NCI-H2171 (cell line): ENCODE measurements around the gene GDF10.

Experiments used
- DNase-seq: peaks from one replicate; lab custom pipeline; 2025; lab: John Stamatoyannopoulos, UW

GDF10 gene

DNA sequence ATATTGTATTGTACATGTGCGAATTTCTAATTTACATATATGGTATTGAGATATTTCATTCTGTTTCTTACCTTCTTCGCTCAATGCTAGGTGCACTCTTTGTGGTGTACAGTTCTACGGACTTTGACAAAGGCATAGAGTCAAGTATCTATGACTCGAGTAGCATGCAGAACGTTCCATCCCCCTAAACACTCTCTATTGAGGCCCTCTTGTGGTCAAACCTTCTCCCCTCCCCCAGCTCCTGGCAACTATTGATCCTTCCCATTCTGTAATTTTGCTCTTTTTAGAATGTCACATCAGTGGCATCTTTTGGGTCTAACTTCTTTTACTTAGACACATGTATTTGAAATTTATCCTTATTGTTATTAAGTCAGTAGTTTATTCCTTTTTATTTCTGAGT lies 30.7 kb upstream of the GDF10 start:
- DNase-seq: no peak

DNA sequence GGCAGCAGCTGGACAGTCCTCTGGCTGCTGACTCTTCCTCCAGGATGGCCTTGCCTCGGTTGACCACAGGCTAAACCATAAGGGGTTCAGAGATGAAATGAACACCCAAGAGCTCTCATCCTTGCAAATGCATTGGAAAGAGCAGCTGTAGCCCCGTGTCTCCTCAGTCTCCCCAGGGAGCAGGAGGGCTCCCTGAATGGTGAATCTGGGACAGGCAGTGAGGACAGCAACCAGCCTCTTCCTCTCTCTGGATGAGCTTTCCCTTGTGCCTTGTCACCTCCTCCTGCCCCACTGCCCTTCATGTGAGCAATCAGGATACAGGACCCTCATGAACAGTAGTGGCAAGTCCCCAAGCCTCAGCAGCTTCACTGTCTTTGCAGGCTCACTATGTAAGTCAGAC lies 23.9 kb upstream of the GDF10 start:
- DNase-seq: no peak

- DNase-seq: no peak
These were observed 23.2 kb upstream of the GDF10 start for GRCh38 chr10:47276576-47277351.

DNA sequence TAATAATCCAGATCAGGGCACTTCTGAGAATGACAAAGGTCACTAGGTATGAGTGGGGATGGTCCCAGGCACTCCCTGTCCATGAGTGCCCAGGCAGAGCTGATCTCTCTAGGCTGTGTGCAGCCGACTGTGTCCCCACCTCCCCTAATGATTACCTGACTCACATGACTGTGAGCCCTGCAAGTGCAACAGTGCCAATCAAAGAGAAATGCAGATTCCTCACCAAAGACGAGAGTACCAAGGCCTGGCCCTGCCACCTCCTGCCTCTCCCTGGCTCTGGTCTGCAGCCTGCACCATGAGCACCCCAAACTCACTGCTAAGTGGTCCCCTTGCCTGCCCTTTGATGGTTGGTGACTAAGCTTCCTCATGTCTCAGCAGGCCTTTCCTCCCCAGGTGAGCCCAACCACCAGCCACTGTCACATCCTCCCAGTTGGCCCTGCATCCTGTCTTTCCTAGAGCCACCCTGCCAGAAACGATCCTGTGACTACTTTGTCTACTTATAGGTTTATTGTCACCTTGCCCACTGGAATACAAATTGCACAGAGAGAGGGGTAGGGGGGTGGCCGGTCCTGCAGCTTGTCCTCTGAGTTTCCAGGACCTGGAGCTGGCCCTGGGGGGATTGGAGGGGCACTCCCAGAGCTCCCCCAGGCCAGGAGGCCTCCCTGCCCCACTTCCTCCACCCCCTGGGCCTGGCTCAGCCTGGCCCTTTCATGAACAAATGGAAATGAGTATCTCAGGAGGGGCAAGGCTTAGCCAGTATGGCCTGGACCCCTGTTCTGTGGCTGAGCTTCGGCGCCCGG lies 22.4 kb upstream of the GDF10 start:
- DNase-seq: no peak

- no peak for DNase-seq
These were observed 21.9 kb upstream of the GDF10 start for GRCh38 chr10:47278152-47278473.

DNA sequence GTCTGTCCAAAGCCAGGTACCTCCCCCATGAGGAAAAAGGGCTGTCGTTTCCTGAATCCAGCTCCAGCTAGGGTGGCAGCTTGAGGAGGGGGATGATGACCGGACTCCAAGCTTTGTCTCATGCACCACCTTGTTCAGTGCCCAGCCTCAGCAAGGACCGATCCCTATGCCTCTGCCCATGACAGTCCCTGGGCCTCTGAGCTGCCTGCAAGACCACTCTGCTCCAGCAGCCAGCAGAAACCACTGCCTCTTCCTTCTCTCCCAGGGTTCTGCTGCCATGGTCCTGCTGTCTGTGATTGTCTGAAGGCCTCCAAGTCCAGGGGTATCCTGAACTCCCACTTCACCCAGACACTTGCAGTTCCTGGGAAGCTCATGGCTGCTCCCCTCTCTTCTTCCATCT lies 21.3 kb upstream of the GDF10 start:
- DNase-seq: no peak

GRCh38 chr10:47279276-47279675 lies 20.7 kb upstream of the GDF10 start:
- no peak for DNase-seq

- DNase-seq: no peak
These were observed 17.9 kb upstream of the GDF10 start for GRCh38 chr10:47282005-47282656.

DNA sequence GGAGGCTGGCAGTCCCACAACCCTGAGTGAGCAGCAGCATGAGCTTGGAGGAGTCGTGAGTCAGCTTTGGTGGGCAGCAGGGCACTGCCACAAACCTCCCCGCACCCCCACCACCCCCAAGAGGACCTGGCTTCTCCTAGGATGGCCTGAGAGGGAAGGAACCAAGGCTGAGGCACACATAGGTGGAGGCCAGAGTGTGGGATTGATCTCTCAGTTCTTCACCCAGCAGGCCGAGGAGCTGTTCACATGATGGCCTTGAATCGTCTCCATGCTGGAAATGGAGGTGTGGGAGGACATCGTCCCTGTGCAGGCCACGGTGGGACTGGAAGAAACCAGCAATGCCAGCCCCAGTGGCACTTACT lies 17.4 kb upstream of the GDF10 start:
- DNase-seq: no peak

DNA sequence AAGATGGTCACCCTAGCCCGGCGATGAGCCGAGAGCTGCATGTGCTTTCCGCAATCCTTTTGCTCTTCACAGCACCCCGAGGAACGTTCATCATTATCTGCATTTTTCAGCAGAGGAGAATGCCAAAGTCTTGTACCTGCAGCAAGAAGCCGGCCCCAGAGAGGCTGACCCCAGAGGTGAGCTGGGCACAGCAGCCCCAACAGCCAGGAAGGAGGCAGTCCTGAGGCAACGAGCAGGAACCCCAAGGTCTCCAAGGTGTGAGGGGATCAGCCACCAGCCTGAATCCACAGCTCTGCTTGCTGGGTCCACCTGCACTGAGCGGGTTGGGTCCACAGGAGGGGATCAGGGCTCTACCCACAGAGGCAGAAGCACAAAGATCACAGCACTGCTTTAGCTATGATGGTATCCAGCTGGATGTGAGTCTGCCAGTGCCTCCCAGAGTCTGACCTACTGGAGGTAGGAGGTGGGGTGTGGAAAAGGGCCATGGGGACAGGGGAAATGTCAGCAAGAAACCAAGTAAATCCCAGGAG lies 16.8 kb upstream of the GDF10 start:
- no peak for DNase-seq

GRCh38 chr10:47283848-47284247 lies 16.1 kb upstream of the GDF10 start:
- DNase-seq: no peak

DNA sequence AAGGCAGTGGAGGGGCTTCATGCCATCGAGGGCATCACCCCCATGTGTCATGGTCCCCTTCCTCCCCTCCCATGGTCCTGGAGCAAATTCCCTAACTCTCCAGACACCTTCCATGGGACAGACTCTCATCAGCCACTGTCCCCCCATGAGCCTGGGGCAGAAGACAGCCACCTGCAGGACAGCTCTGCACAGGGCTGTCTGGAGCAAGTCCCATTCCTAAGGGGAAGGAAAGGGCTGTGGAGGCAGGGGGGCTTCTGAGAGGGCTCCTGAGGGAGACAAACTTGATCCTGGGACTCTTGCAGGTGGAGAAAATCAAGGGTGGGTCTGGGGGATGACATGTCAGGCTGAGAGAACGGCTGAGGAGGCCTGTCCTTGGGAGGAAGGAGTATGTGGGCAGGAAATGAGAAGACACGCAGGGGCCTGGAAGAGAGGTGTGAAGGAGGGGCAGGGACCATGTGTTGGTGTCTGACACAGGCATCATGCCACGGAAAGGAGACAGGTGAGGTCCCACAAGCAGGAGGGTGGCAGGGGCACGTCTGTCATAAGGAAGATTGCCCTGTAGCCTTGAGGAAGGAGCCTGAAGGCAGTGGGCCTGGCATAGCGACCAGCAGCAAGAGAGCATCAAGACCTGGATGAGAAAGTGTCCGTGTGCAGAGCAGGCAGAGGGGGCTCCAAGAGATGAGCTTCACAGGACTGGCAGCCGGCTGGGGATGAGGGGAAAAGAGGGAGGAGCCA lies 14.4 kb upstream of the GDF10 start:
- DNase-seq: no peak

GRCh38 chr10:47286116-47286505 lies 13.9 kb upstream of the GDF10 start:
- no peak for DNase-seq

- no peak for DNase-seq
These were observed 13.2 kb upstream of the GDF10 start for GRCh38 chr10:47286591-47287315.

- DNase-seq: no peak
These were observed 12.6 kb upstream of the GDF10 start for GRCh38 chr10:47287365-47287802.

DNA sequence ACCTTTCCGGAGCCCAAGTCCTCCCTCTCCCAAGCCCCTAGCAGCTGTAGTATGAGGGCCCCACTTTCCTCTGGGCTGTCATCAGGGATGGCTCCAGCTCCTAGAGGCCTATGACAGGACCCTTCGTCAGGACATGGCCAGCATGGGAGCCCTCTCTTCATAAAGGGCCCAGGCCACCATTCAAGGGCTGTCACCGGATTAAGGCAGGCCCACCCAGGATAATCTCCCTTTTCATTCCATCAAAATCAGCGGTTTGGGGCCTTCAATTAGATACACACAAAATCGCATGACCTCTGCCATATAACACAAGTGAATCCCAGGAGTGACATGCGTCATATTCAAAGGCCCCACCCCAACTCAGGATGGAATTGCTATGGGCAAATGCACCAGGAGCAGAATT lies 12.2 kb upstream of the GDF10 start:
- DNase-seq: no peak

- no peak for DNase-seq
These were observed 11.8 kb upstream of the GDF10 start for GRCh38 chr10:47288236-47288635.

GRCh38 chr10:47288916-47289495 lies 11.0 kb upstream of the GDF10 start:
- no peak for DNase-seq

DNA sequence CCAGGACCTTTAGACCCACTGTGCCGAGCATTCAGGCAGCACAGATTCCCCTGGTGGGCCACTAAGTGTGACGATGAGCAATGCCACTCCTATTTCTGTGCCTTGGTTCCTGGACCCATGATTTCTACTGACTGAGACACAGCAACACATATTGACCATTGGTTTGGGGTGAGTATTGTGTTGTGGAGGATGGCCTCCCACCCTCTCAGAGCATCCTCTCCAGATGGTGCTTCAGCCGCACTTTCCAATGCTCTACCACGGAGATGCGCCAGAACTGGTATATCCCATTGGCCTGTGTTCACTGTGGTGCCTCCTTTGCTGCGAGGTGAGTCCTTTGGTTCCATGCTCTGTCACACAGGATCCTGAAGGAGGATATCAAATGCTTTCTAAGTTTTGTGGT lies 10.1 kb upstream of the GDF10 start:
- DNase-seq: no peak

DNA sequence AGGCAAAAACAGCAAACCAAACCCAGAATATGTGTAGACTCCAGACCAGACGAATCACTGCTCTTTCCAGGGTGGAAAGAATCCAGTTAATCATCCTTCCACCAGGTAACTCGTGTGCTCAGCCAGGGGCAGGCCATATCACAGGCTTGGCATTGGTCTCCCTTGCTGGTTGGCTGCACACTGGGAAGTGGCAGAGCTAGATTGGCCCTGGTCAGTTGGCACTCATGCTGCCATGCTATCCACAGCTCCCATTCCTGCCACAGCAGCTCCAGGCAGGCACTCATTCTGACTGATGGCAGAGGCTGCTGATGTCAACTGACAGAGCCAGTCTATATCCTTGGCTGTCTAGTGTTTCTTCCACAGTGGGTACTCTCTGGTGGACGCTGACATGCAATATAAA lies 9.7 kb upstream of the GDF10 start:
- no peak for DNase-seq

GRCh38 chr10:47291682-47292081 lies 8.3 kb upstream of the GDF10 start:
- no peak for DNase-seq
